ENCODE results near the gene GGTLC3.
"Not testable (repeated sequence)": the region's sequence is repeated elsewhere in the genome, so short reads cannot be mapped to it uniquely, and the experiment has no call there.

Gene GGTLC3

GRCh38 chr22:18513454-18513853 is 4.5 kb downstream of the GGTLC3 start:
- DNase-seq (ENCODE audit: low spot score) = not testable (repeated sequence)

- DNase-seq (ENCODE audit: low spot score) = not testable (repeated sequence)
Observed at GRCh38 chr22:18512378-18512777, 5.6 kb downstream of the GGTLC3 start.

GRCh38 chr22:18511327-18511726 is 6.6 kb downstream of the GGTLC3 start:
- not testable (repeated sequence) for DNase-seq (ENCODE audit: low spot score)

- DNase-seq (ENCODE audit: low spot score) = not testable (repeated sequence)
Observed at GRCh38 chr22:18496227-18496626, 21.7 kb downstream of the GGTLC3 start.
